Neutrophil (primary cell): Measurements from ENCODE around the gene F2RL3.

Source experiments
- H3K27ac ChIP-seq: fragments of 200-600 bp; sonication (generic); 2 replicates; pipeline ENCODE4 v1.5.1; 2016; ENCODE audit warnings: mild to moderate bottlenecking, moderate library complexity
- H3K27me3 ChIP-seq: fragments of 200-600 bp; sonication (generic); 2 replicates; pipeline ENCODE4 v1.6.0; 2016; ENCODE audit warnings: mild to moderate bottlenecking
- H3K36me3 ChIP-seq: fragments of 200-600 bp; sonication (generic); 2 replicates; pipeline ENCODE4 v1.5.1; 2017
- H3K4me1 ChIP-seq, 2 experiments: fragments of 200-600 bp in 1 of 2; sonication (generic) in 1 of 2; 1 replicate in 1 of 2; 2 replicates in 1 of 2; pipeline versions ENCODE4 v1.5.1 to v1.6.1; 2013 to 2016; ENCODE audit warnings: low read depth in 1 of 2, low read length in 1 of 2, mild to moderate bottlenecking in 1 of 2, moderate library complexity in 1 of 2; ENCODE audit not compliant: control insufficient read depth in 1 of 2, insufficient read depth in 1 of 2
- H3K4me3 ChIP-seq, 2 experiments: fragments of 200-600 bp in 1 of 2; sonication (generic) in 1 of 2; 1 replicate in 1 of 2; 2 replicates in 1 of 2; pipeline ENCODE4 v1.5.1; 2013 to 2016; ENCODE audit warnings: low read depth in 1 of 2, low read length in 1 of 2, mild to moderate bottlenecking in 1 of 2, moderate library complexity in 1 of 2
- H3K9me3 ChIP-seq: fragments of 200-600 bp; sonication (generic); 2 replicates; pipeline ENCODE4 v1.5.1; 2016
- TF ChIP-seq, protein P1 (sequence below): fragments of 200-600 bp; sonication (generic); IDR thresholded peaks from 2 replicates; pipeline ENCODE4 v1.5.1; 2016; ENCODE audit warnings: antibody characterized with exemption

Gene F2RL3

GRCh38 chr19:16850133-16850532 is 38.7 kb upstream of the F2RL3 start:
- H3K36me3 ChIP-seq, result peaks cover 100% of the 10 kb centered on the region
- no peaks in the 10 kb centered on the region for H3K9me3 ChIP-seq
- TF ChIP-seq, protein P1, sequence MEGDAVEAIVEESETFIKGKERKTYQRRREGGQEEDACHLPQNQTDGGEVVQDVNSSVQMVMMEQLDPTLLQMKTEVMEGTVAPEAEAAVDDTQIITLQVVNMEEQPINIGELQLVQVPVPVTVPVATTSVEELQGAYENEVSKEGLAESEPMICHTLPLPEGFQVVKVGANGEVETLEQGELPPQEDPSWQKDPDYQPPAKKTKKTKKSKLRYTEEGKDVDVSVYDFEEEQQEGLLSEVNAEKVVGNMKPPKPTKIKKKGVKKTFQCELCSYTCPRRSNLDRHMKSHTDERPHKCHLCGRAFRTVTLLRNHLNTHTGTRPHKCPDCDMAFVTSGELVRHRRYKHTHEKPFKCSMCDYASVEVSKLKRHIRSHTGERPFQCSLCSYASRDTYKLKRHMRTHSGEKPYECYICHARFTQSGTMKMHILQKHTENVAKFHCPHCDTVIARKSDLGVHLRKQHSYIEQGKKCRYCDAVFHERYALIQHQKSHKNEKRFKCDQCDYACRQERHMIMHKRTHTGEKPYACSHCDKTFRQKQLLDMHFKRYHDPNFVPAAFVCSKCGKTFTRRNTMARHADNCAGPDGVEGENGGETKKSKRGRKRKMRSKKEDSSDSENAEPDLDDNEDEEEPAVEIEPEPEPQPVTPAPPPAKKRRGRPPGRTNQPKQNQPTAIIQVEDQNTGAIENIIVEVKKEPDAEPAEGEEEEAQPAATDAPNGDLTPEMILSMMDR, result no peak
- no peak overlapping the region for H3K4me3 ChIP-seq
- no peaks in the 10 kb centered on the region for H3K4me1 ChIP-seq
- no peaks in the 10 kb centered on the region for H3K27me3 ChIP-seq
- no peak overlapping the region for H3K27ac ChIP-seq

- Histone ChIP-seq H3K4me1 (no peaks in the 10 kb centered on the region), H3K27ac (no peak overlapping the region), H3K4me3 (no peak overlapping the region), H3K27me3 (no peaks in the 10 kb centered on the region), H3K9me3 (no peaks in the 10 kb centered on the region), H3K36me3 (peaks cover 100% of the 10 kb centered on the region)
- TF ChIP-seq, protein P1, result no peak
Observed at GRCh38 chr19:16851031-16851712, 37.6 kb upstream of the F2RL3 start.

DNA sequence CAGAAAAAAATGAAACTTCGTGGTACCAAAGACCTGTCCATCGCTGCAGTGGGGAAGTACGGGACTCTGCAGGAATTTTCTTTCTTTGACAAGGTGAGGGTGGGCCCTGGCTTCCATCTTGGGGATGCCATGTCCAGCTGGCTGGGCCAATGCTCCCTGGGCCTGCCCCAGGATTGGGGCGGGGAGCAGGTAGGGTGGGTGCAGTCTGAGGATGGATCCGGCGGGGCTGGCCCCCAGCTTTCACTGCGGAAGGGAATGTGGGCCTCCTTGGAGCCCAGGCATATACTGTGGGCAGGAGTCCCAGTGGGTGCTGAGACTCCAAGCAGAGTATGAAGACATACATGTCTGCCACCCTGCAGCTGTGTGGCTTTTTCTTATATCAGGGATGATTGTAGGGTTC is 35.7 kb upstream of the F2RL3 start:
- no peaks in the 10 kb centered on the region for H3K27me3 ChIP-seq
- no peak overlapping the region for H3K27ac ChIP-seq
- TF ChIP-seq, protein P1, result no peak
- H3K9me3 ChIP-seq, result no peaks in the 10 kb centered on the region
- H3K4me3 ChIP-seq, result no peak overlapping the region
- H3K36me3 ChIP-seq, result peaks cover 96% of the 10 kb centered on the region
- H3K4me1 ChIP-seq, result no peaks in the 10 kb centered on the region

- no peaks in the 10 kb centered on the region for H3K27me3 ChIP-seq
- no peak overlapping the region for H3K27ac ChIP-seq
- TF ChIP-seq, protein P1, result no peak
- H3K9me3 ChIP-seq, result no peaks in the 10 kb centered on the region
- H3K4me3 ChIP-seq, result no peak overlapping the region
- H3K36me3 ChIP-seq, result peaks cover 75% of the 10 kb centered on the region
- H3K4me1 ChIP-seq, result peaks cover 0 to 5% of the 10 kb centered on the region in 2 experiments
Observed at GRCh38 chr19:16856091-16856490, 32.7 kb upstream of the F2RL3 start.

DNA sequence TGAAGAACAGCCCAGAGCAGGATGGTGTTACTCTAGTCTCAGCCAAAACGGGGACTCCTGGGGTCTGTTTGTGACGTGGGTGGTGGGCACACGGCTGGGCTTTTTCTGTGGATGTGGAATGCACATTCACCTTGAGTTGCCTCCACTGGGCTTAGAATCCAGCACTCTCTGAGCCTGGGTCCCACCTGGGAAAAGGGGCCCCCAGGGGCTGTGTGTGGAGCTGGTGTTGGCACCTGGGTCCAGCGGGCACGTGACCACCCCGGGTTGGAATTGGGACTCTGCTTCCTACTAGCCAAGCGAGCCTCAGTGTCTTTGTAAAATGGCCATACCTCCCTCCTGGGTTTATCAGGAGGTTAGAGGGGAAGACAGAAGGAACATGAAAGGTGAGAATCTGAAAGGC is 29.2 kb upstream of the F2RL3 start:
- peaks cover 13 to 16% of the 10 kb centered on the region in 2 experiments for H3K4me1 ChIP-seq
- TF ChIP-seq, protein P1, result no peak
- no peaks in the 10 kb centered on the region for H3K9me3 ChIP-seq
- peaks cover 67% of the 10 kb centered on the region for H3K36me3 ChIP-seq
- H3K27me3 ChIP-seq, result no peaks in the 10 kb centered on the region
- H3K4me3 ChIP-seq, result no peak overlapping the region
- H3K27ac ChIP-seq, result no peak overlapping the region
